ENCODE measurements around the gene FCRL3. TPM values are rescaled to one million over a fixed set of nuclear protein-coding genes. Genes with fewer than 3 reads are reported as not detected.

The FCRL3 gene
- total and polyA plus RNA-seq, 10 of the 15 experiments (the other 5 are each of a cell fraction or from before 2014, with no cell fraction given), result 0.04 to 2.3 (median 0.07) TPM; not detected in 5

- TF ChIP-seq MEF2B (IDR thresholded peaks at IDR 0.05; ENCODE audit: partially characterized antibody, poor library complexity, severe bottlenecking), result no peak
- no peak for TF ChIP-seq ELK1 (IDR thresholded peaks at IDR 0.05; ENCODE audit: low read depth, low read length)
- TF ChIP-seq CHD2 (IDR thresholded peaks at IDR 0.05; ENCODE audit: borderline replicate concordance, low read depth, low read length), result no peak
Observed at GRCh38 chr1:157703981-157704380, 3.4 kb upstream of the FCRL3 start (continued).

- no peaks in the 10 kb centered on the region for H3K36me3 ChIP-seq (ENCODE audit: control insufficient read depth in 2 of 2, insufficient read depth in 2 of 2, low read length in 1 of 2)
- no peak overlapping the region for H3K9ac ChIP-seq (ENCODE audit: control insufficient read depth, insufficient read depth, low read length)
- FAIRE-seq (no peak), DNase-seq (ENCODE audit: low read depth, low spot score) (no peak), ATAC-seq (no peak)
- in situ Hi-C loops (cut with MboI), result no loop called here
- POLR2A ChIA-PET, result no interaction called here
- peaks cover 3% of the 10 kb centered on the region; the same call in 1 of the 2 replicates for H3K4me1 ChIP-seq (ENCODE audit: control insufficient read depth, insufficient read depth, low read length)
- H3K4me3 ChIP-seq, result no peak overlapping the region
- H4K20me1 ChIP-seq (ENCODE audit: control insufficient read depth, insufficient read depth), result no peaks in the 10 kb centered on the region
- intact Hi-C loops (cut with micrococcal nuclease; ENCODE audit: unreplicated experiment), result no loop called here
- no peak overlapping the region for H3K27ac ChIP-seq (ENCODE audit: control insufficient read depth, insufficient read depth)
- 22% methylated on average over 5 of the region's 5 CpGs for WGBS (ENCODE audit: insufficient coverage, insufficient replicate concordance, low lambda C conversion rate, missing lambda C conversion rate)
- no peaks in the 10 kb centered on the region for H3K79me2 ChIP-seq (ENCODE audit: control insufficient read depth, insufficient read depth, low read length)
- no peak overlapping the region for H3K4me2 ChIP-seq (ENCODE audit: control insufficient read depth, insufficient read depth)
- H3K9me3 ChIP-seq (replicated peaks; ENCODE audit: control insufficient read depth, insufficient read depth, low read length), result no peaks in the 10 kb centered on the region
- RAD21 ChIA-PET (ENCODE audit: unreplicated experiment), result no interaction called here
- peaks cover 1 to 10% of the 10 kb centered on the region in 2 experiments for H3K27me3 ChIP-seq (replicated peaks in 1 of 2; ENCODE audit: control insufficient read depth in 2 of 2, insufficient read depth in 2 of 2, low read length in 1 of 2)
- CTCF ChIA-PET, result no interaction called here
- SMC1A ChIA-PET (ENCODE audit: uncharacterized antibody, unreplicated experiment), result no interaction called here
- no TSS peak for BruUV-seq (replicated peaks)
- H2AFZ ChIP-seq (ENCODE audit: control insufficient read depth, low read depth, low read length), result no peak overlapping the region
- TF ChIP-seq ZNF384 (IDR thresholded peaks at IDR 0.05; ENCODE audit: borderline replicate concordance, low read depth, low read length), result no peak
- TF ChIP-seq MYB (IDR thresholded peaks at IDR 0.05; ENCODE audit: borderline replicate concordance, low read depth, low read length), result no peak
- TF ChIP-seq EZH2 (IDR thresholded peaks at IDR 0.05; ENCODE audit: borderline replicate concordance, control insufficient read depth, low read depth, low read length), result no peak
- TF ChIP-seq ASH2L (IDR thresholded peaks at IDR 0.05; ENCODE audit: borderline replicate concordance, low read depth), result no peak
- no peak for TF ChIP-seq HSF1 (IDR thresholded peaks at IDR 0.05; ENCODE audit: low read depth, low read length)
- no peak for TF ChIP-seq E2F8 (IDR thresholded peaks at IDR 0.05; ENCODE audit: low read depth, partially characterized antibody)
Observed at GRCh38 chr1:157702308-157702825, 1.8 kb upstream of the FCRL3 start.
